ENCODE measurements around the gene CDH10.

Gene CDH10

GRCh38 chr5:24539613-24540012 lies 105.2 kb downstream of the CDH10 start:
- no peak overlapping the region for H2AFZ ChIP-seq (ENCODE audit: low read length)
- H3K4me3 ChIP-seq (ENCODE audit: low read length, poor library complexity, severe bottlenecking): no peak overlapping the region
- H4K20me1 ChIP-seq (ENCODE audit: insufficient read depth, low read length, poor library complexity, severe bottlenecking): no peaks in the 10 kb centered on the region
- H3K79me2 ChIP-seq (ENCODE audit: insufficient read depth, low read length): no peaks in the 10 kb centered on the region
- H3K36me3 ChIP-seq (ENCODE audit: insufficient read depth, low read length): no peaks in the 10 kb centered on the region
- H3K27me3 ChIP-seq (ENCODE audit: insufficient read depth, low read length, poor library complexity, severe bottlenecking): no peaks in the 10 kb centered on the region
- no peak overlapping the region for H3K4me2 ChIP-seq (ENCODE audit: low read depth, low read length, poor library complexity, severe bottlenecking)
- H3K4me1 ChIP-seq (ENCODE audit: insufficient read depth, low read length, poor library complexity, severe bottlenecking): no peaks in the 10 kb centered on the region
- no peaks in the 10 kb centered on the region for H3K9me2 ChIP-seq (replicated peaks; ENCODE audit: low read depth, low read length)
- no peaks in the 10 kb centered on the region for H3K9me3 ChIP-seq (ENCODE audit: insufficient read depth, low read depth, low read length)
- no peak overlapping the region for H3K9ac ChIP-seq (ENCODE audit: low read depth, low read length, poor library complexity, severe bottlenecking)
- H3F3A ChIP-seq (ENCODE audit: low read depth): no peaks in the 10 kb centered on the region
- no peak for TF ChIP-seq EZH2phosphoT487 (IDR thresholded peaks at IDR 0.05; ENCODE audit: borderline replicate concordance)
- TF ChIP-seq CTCF (conservative IDR thresholded peaks at IDR 0.05; ENCODE audit: low read length): no peak

DNA sequence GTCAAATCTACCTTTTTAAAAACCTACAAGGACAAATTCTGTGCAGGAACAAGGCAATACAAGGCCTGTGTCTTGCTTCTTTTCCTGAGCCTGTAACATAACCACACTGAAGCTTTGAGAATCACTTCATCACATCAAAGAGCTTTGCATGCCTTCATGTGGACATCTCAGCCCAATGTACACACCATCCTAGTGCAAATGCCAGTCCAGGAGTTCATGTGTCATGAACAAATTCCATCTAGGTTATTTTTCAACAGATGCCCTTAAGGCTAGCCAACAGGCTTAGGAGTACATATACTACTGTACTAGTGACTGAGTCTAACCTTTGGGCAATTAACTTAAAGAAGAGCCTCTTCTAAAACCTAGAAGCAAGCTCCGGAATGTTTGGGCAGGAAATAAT lies 106.4 kb downstream of the CDH10 start:
- Histone ChIP-seq H3K4me3 (ENCODE audit: low read length, poor library complexity, severe bottlenecking) (no peak overlapping the region), H4K20me1 (ENCODE audit: insufficient read depth, low read length, poor library complexity, severe bottlenecking) (no peaks in the 10 kb centered on the region), H3K36me3 (ENCODE audit: insufficient read depth, low read length) (no peaks in the 10 kb centered on the region), H3K4me2 (ENCODE audit: low read depth, low read length, poor library complexity, severe bottlenecking) (no peak overlapping the region), H3F3A (ENCODE audit: low read depth) (no peaks in the 10 kb centered on the region), H3K9me2 (replicated peaks; ENCODE audit: low read depth, low read length) (no peaks in the 10 kb centered on the region), H3K9me3 (ENCODE audit: insufficient read depth, low read depth, low read length) (no peaks in the 10 kb centered on the region), H2AFZ (ENCODE audit: low read length) (no peak overlapping the region), H3K4me1 (ENCODE audit: insufficient read depth, low read length, poor library complexity, severe bottlenecking) (no peaks in the 10 kb centered on the region), H3K27me3 (ENCODE audit: insufficient read depth, low read length, poor library complexity, severe bottlenecking) (no peaks in the 10 kb centered on the region), H3K79me2 (ENCODE audit: insufficient read depth, low read length) (no peaks in the 10 kb centered on the region), H3K9ac (ENCODE audit: low read depth, low read length, poor library complexity, severe bottlenecking) (no peak overlapping the region)
- no peak for TF ChIP-seq EZH2phosphoT487 (IDR thresholded peaks at IDR 0.05; ENCODE audit: borderline replicate concordance)
- no peak for TF ChIP-seq CTCF (conservative IDR thresholded peaks at IDR 0.05; ENCODE audit: low read length)

- Histone ChIP-seq H3K9me3 (ENCODE audit: insufficient read depth, low read depth, low read length) (no peaks in the 10 kb centered on the region), H2AFZ (ENCODE audit: low read length) (no peak overlapping the region)
Observed at GRCh38 chr5:24535646-24536045, 109.1 kb downstream of the CDH10 start.

More at GRCh38 chr5:24535646-24536045, 109.1 kb downstream of the CDH10 start:
- no peak overlapping the region for H3K9ac ChIP-seq (ENCODE audit: low read depth, low read length, poor library complexity, severe bottlenecking)
- no peak overlapping the region for H3K4me2 ChIP-seq (ENCODE audit: low read depth, low read length, poor library complexity, severe bottlenecking)
- H3K4me1 ChIP-seq (ENCODE audit: insufficient read depth, low read length, poor library complexity, severe bottlenecking): no peaks in the 10 kb centered on the region
- TF ChIP-seq EZH2phosphoT487 (IDR thresholded peaks at IDR 0.05; ENCODE audit: borderline replicate concordance) (no peak), CTCF (conservative IDR thresholded peaks at IDR 0.05; ENCODE audit: low read length) (no peak)
- H3K4me3 ChIP-seq (ENCODE audit: low read length, poor library complexity, severe bottlenecking): no peak overlapping the region
- no peaks in the 10 kb centered on the region for H3F3A ChIP-seq (ENCODE audit: low read depth)
- H3K27me3 ChIP-seq (ENCODE audit: insufficient read depth, low read length, poor library complexity, severe bottlenecking): no peaks in the 10 kb centered on the region
- no peaks in the 10 kb centered on the region for H3K9me2 ChIP-seq (replicated peaks; ENCODE audit: low read depth, low read length)
- H3K79me2 ChIP-seq (ENCODE audit: insufficient read depth, low read length): no peaks in the 10 kb centered on the region
- no peaks in the 10 kb centered on the region for H3K36me3 ChIP-seq (ENCODE audit: insufficient read depth, low read length)
- H4K20me1 ChIP-seq (ENCODE audit: insufficient read depth, low read length, poor library complexity, severe bottlenecking): no peaks in the 10 kb centered on the region
